ENCODE data around the gene PES1. TPM values are rescaled to one million over a fixed set of nuclear protein-coding genes. Genes with fewer than 3 reads are reported as not detected.

The PES1 gene
- total RNA-seq, 2 experiments from 2014 or later = 28.4 to 30.5 TPM

GRCh38 chr22:30565341-30565740, 26.4 kb downstream of the PES1 start:
- Histone ChIP-seq H3K27ac (ENCODE audit: low read depth in 1 of 2, low read length in 2 of 2) (no peak overlapping the region), H3K4me1 (ENCODE audit: insufficient read depth, low read length) (no peaks in the 10 kb centered on the region), H3K36me3 (ENCODE audit: insufficient read depth, low read length) (no peaks in the 10 kb centered on the region), H3K9me3 (ENCODE audit: control insufficient read depth in 1 of 2, insufficient read depth in 1 of 2, low read length in 2 of 2) (no peaks in the 10 kb centered on the region), H3K4me3 (ENCODE audit: low read length) (no peak overlapping the region), H3K27me3 (ENCODE audit: control insufficient read depth in 1 of 2, insufficient read depth in 2 of 2, low read length in 2 of 2) (peaks cover 0 to 2% of the 10 kb centered on the region in 2 experiments)
- Mint-ChIP-seq H3K4me1 (ENCODE audit: low read depth) (no peaks in the 10 kb centered on the region), H3K27ac (no peak overlapping the region), H3K9me3 (no peaks in the 10 kb centered on the region), H3K27me3 (peaks cover 6% of the 10 kb centered on the region), H3K36me3 (ENCODE audit: low read depth) (no peaks in the 10 kb centered on the region), H3K4me3 (no peak overlapping the region)
- intact Hi-C loops (cut with DNase I, micrococcal nuclease) = no loop called here
- POLR2A ChIA-PET = no interaction called here
- ATAC-seq (ENCODE audit: poor library complexity) (no peak), DNase-seq (no peak)
- CTCF ChIA-PET = no interaction called here
- TF ChIP-seq, protein P1, sequence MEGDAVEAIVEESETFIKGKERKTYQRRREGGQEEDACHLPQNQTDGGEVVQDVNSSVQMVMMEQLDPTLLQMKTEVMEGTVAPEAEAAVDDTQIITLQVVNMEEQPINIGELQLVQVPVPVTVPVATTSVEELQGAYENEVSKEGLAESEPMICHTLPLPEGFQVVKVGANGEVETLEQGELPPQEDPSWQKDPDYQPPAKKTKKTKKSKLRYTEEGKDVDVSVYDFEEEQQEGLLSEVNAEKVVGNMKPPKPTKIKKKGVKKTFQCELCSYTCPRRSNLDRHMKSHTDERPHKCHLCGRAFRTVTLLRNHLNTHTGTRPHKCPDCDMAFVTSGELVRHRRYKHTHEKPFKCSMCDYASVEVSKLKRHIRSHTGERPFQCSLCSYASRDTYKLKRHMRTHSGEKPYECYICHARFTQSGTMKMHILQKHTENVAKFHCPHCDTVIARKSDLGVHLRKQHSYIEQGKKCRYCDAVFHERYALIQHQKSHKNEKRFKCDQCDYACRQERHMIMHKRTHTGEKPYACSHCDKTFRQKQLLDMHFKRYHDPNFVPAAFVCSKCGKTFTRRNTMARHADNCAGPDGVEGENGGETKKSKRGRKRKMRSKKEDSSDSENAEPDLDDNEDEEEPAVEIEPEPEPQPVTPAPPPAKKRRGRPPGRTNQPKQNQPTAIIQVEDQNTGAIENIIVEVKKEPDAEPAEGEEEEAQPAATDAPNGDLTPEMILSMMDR (IDR thresholded peaks at IDR 0.05) = no peak

DNA sequence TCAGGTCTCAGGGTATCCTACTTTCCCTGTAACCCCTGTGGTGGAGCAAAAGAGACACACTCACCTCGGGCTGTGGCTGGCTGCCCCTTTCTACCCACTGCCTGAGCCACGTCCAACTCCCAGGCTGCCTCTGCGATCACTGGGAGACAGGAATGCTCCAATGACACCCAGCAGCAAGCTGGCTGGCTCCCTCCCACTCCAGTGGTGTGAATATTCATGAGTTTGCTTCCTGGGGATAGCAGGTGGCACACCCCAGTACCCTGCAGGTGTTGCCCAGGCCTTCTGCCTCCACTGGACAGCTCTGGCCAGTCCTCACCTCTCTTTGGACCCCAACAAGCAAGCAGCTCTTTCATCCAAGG, 27.0 kb downstream of the PES1 start:
- TF ChIP-seq, protein P1 (IDR thresholded peaks at IDR 0.05) = no peak
- no peak overlapping the region for H3K27ac Mint-ChIP-seq
- Histone ChIP-seq H3K4me3 (ENCODE audit: low read length) (no peak overlapping the region), H3K36me3 (ENCODE audit: insufficient read depth, low read length) (no peaks in the 10 kb centered on the region), H3K4me1 (ENCODE audit: insufficient read depth, low read length) (no peaks in the 10 kb centered on the region), H3K27me3 (ENCODE audit: control insufficient read depth in 1 of 2, insufficient read depth in 2 of 2, low read length in 2 of 2) (peaks cover 0 to 2% of the 10 kb centered on the region in 2 experiments), H3K9me3 (ENCODE audit: control insufficient read depth in 1 of 2, insufficient read depth in 1 of 2, low read length in 2 of 2) (no peaks in the 10 kb centered on the region), H3K27ac (ENCODE audit: low read depth in 1 of 2, low read length in 2 of 2) (no peak overlapping the region)
- no peak for ATAC-seq (ENCODE audit: poor library complexity)
- H3K27me3 Mint-ChIP-seq = peaks cover 6% of the 10 kb centered on the region
- ChIA-PET POLR2A (no interaction called here), CTCF (no interaction called here)
- no peak for DNase-seq
- intact Hi-C loops (cut with DNase I, micrococcal nuclease) = no loop called here
- H3K9me3 Mint-ChIP-seq = no peaks in the 10 kb centered on the region
- no peaks in the 10 kb centered on the region for H3K36me3 Mint-ChIP-seq (ENCODE audit: low read depth)
- H3K4me3 Mint-ChIP-seq = no peak overlapping the region
- no peaks in the 10 kb centered on the region for H3K4me1 Mint-ChIP-seq (ENCODE audit: low read depth)

GRCh38 chr22:30564045-30564760, 27.5 kb downstream of the PES1 start:
- H3K9me3 ChIP-seq (ENCODE audit: control insufficient read depth in 1 of 2, insufficient read depth in 1 of 2, low read length in 2 of 2) = no peaks in the 10 kb centered on the region
- TF ChIP-seq, protein P1 (IDR thresholded peaks at IDR 0.05) = no peak
- no peak overlapping the region for H3K4me3 Mint-ChIP-seq
- no peaks in the 10 kb centered on the region for H3K4me1 ChIP-seq (ENCODE audit: insufficient read depth, low read length)
- CTCF ChIA-PET = no interaction called here
- H3K27me3 ChIP-seq (ENCODE audit: control insufficient read depth in 1 of 2, insufficient read depth in 2 of 2, low read length in 2 of 2) = peaks cover 0 to 2% of the 10 kb centered on the region in 2 experiments
- no peaks in the 10 kb centered on the region for H3K4me1 Mint-ChIP-seq (ENCODE audit: low read depth)
- H3K36me3 Mint-ChIP-seq (ENCODE audit: low read depth) = no peaks in the 10 kb centered on the region
- ATAC-seq (ENCODE audit: poor library complexity) = no peak
- intact Hi-C loops (cut with DNase I, micrococcal nuclease) = no loop called here
- no peaks in the 10 kb centered on the region for H3K36me3 ChIP-seq (ENCODE audit: insufficient read depth, low read length)
- no peak for DNase-seq
- peaks cover 6% of the 10 kb centered on the region for H3K27me3 Mint-ChIP-seq
- no peak overlapping the region for H3K27ac Mint-ChIP-seq
- POLR2A ChIA-PET = no interaction called here
- H3K4me3 ChIP-seq (ENCODE audit: low read length) = no peak overlapping the region
- no peaks in the 10 kb centered on the region for H3K9me3 Mint-ChIP-seq
- no peak overlapping the region for H3K27ac ChIP-seq (ENCODE audit: low read depth in 1 of 2, low read length in 2 of 2)
